H1 (cell line): ENCODE measurements around the gene MAGI2. TPM values are rescaled to one million over a fixed set of nuclear protein-coding genes. Genes with fewer than 3 reads are reported as not detected.

Experiments
- CTCF ChIA-PET: fragments of 300-600 bp; sonication (Branson Sonifier 250); formaldehyde crosslinking; loops from one replicate; lab custom pipeline; 2021; ENCODE audit not compliant: partially characterized antibody; lab: Charles Lee
- POLR2A ChIA-PET: fragments of 300-600 bp; sonication (Branson Sonifier 250); formaldehyde crosslinking; loops from one replicate; lab custom pipeline; 2021; ENCODE audit warnings: inconsistent platforms; ENCODE audit not compliant: partially characterized antibody; lab: Charles Lee
- DNase-seq, 2 experiments: peaks; one replicate each; pipeline versions ENCODE4 v3.0.0 to v3.0.0-alpha.2; 2010 to 2022; ENCODE audit warnings: low spot score in 2 of 2, low read depth in 1 of 2, mixed read lengths in 1 of 2
- FAIRE-seq: peaks from 2 replicates; lab custom pipeline; 2011; peaks lifted over from hg19 to GRCh38; lab: Jason Lieb, UNC
- H2AFZ ChIP-seq: 2 replicates; pipeline ENCODE4 v1.8.1; 2012; ENCODE audit warnings: low read length, inconsistent platforms
- H2AK5ac ChIP-seq: 2 replicates; pipeline ENCODE4 v1.6.1; 2013; ENCODE audit warnings: low read depth, low read length
- H2BK120ac ChIP-seq: replicated peaks from 2 replicates; pipeline ENCODE3; 2013; ENCODE audit warnings: low read depth, low read length, inconsistent platforms
- H2BK12ac ChIP-seq: 2 replicates; pipeline ENCODE4 v1.6.1; 2013; ENCODE audit warnings: low read depth, low read length
- H2BK15ac ChIP-seq: 2 replicates; pipeline ENCODE4 v1.6.1; 2013; ENCODE audit warnings: low read length
- H2BK20ac ChIP-seq: 2 replicates; pipeline ENCODE4 v1.6.1; 2013; ENCODE audit warnings: low read length
- H2BK5ac ChIP-seq: 2 replicates; pipeline ENCODE4 v1.6.1; 2013; ENCODE audit warnings: low read depth, low read length
- H3K14ac ChIP-seq: 2 replicates; pipeline ENCODE4 v1.6.1; 2013; ENCODE audit warnings: inconsistent platforms; ENCODE audit not compliant: insufficient read length
- H3K18ac ChIP-seq: 2 replicates; pipeline ENCODE4 v1.6.1; 2013; ENCODE audit warnings: low read length; ENCODE audit errors: extremely low read depth
- H3K23ac ChIP-seq: 2 replicates; pipeline ENCODE4 v1.6.1; 2013; ENCODE audit warnings: inconsistent platforms; ENCODE audit not compliant: insufficient read length
- H3K23me2 ChIP-seq: 2 replicates; pipeline ENCODE4 v1.6.1; 2013; ENCODE audit warnings: low read depth, low read length
- H3K27ac ChIP-seq: 2 replicates; pipeline ENCODE4 v1.6.1; 2011; ENCODE audit warnings: low read depth, low read length, inconsistent platforms
- H3K27me3 ChIP-seq, 4 experiments: replicated peaks in 1 of 4; 1 replicate in 1 of 4; 2 replicates in 3 of 4; pipeline versions ENCODE4 v1.6.1 to v1.8.1; 2011 to 2013; ENCODE audit warnings: low read length in 3 of 4, mild to moderate bottlenecking in 3 of 4, inconsistent platforms in 2 of 4, mixed read lengths in 2 of 4, moderate library complexity in 1 of 4; ENCODE audit not compliant: control insufficient read depth in 3 of 4, insufficient read depth in 3 of 4; ENCODE audit errors: extremely low read depth in 1 of 4
- H3K36me3 ChIP-seq, 4 experiments: 2 replicates each; pipeline versions ENCODE4 v1.6.1 to v1.8.1; 2011 to 2013; ENCODE audit warnings: mild to moderate bottlenecking in 4 of 4, low read length in 3 of 4, moderate library complexity in 2 of 4, control low read depth in 1 of 4, inconsistent platforms in 1 of 4; ENCODE audit not compliant: insufficient read depth in 4 of 4, control insufficient read depth in 2 of 4
- H3K4ac ChIP-seq: replicated peaks from 2 replicates; pipeline ENCODE3; 2013; ENCODE audit warnings: low read length, low read depth, mixed read lengths, inconsistent platforms; ENCODE audit not compliant: insufficient read length
- H3K4me1 ChIP-seq, 4 experiments: replicated peaks in 1 of 4; 1 replicate in 1 of 4; 2 replicates in 3 of 4; pipeline versions ENCODE4 v1.6.1 to v1.8.1; 2011 to 2013; ENCODE audit warnings: low read length in 3 of 4, inconsistent platforms in 2 of 4, mixed read lengths in 1 of 4; ENCODE audit not compliant: insufficient read depth in 4 of 4, control insufficient read depth in 3 of 4
- H3K4me2 ChIP-seq, 2 experiments: 2 replicates each; pipeline versions ENCODE4 v1.6.1 to v1.8.1; 2011 to 2013; ENCODE audit warnings: low read depth in 2 of 2, low read length in 2 of 2, control low read depth in 1 of 2, inconsistent platforms in 1 of 2, mild to moderate bottlenecking in 1 of 2; ENCODE audit not compliant: insufficient read depth in 1 of 2
- H3K4me3 ChIP-seq, 4 experiments: fragments of 200-600, 300-600 bp in 1 of 4; sonication (generic), shearing (Covaris generic), sonication (Bioruptor Twin) in 1 of 4; 2 replicates each; pipeline versions ENCODE4 v1.5.1 to v1.8.1; 2011 to 2016; ENCODE audit warnings: low read length in 4 of 4, low read depth in 3 of 4, control low read depth in 2 of 4, inconsistent platforms in 2 of 4, mild to moderate bottlenecking in 2 of 4, mixed read lengths in 1 of 4, moderate library complexity in 1 of 4; ENCODE audit not compliant: insufficient read depth in 2 of 4; ENCODE audit errors: extremely low read depth in 1 of 4
- H3K56ac ChIP-seq: replicated peaks from 2 replicates; pipeline ENCODE3; 2013; ENCODE audit warnings: low read depth, mild to moderate bottlenecking, mixed read lengths, low read length, inconsistent platforms; ENCODE audit not compliant: insufficient read length
- H3K79me1 ChIP-seq: 2 replicates; pipeline ENCODE4 v1.6.1; 2013; ENCODE audit warnings: low read depth, low read length, control low read depth
- H3K79me2 ChIP-seq, 2 experiments: 2 replicates each; pipeline versions ENCODE4 v1.6.1 to v1.8.1; 2012 to 2013; ENCODE audit warnings: low read length in 2 of 2, mild to moderate bottlenecking in 2 of 2, inconsistent platforms in 1 of 2; ENCODE audit not compliant: insufficient read depth in 2 of 2, control insufficient read depth in 1 of 2
- H3K9ac ChIP-seq, 4 experiments: replicated peaks in 1 of 4; 1 replicate in 1 of 4; 2 replicates in 3 of 4; pipeline versions ENCODE4 v1.6.1 to v1.8.1; 2011 to 2013; ENCODE audit warnings: low read depth in 3 of 4, low read length in 3 of 4, control low read depth in 2 of 4, mild to moderate bottlenecking in 2 of 4, moderate library complexity in 2 of 4, inconsistent platforms in 1 of 4; ENCODE audit errors: extremely low read depth in 1 of 4
- H3K9me3 ChIP-seq, 2 experiments: 2 replicates each; pipeline versions ENCODE4 v1.6.1 to v1.8.1; 2012 to 2013; ENCODE audit warnings: mild to moderate bottlenecking in 2 of 2, moderate library complexity in 2 of 2, control low read depth in 1 of 2, inconsistent platforms in 1 of 2, low read depth in 1 of 2, low read length in 1 of 2, mixed read lengths in 1 of 2; ENCODE audit not compliant: insufficient read depth in 2 of 2
- H4K20me1 ChIP-seq, 2 experiments: replicated peaks in 1 of 2; 2 replicates each; pipeline versions ENCODE3 to v1.8.1; 2011 to 2013; ENCODE audit warnings: inconsistent platforms in 2 of 2, low read length in 2 of 2, mild to moderate bottlenecking in 1 of 2; ENCODE audit not compliant: insufficient read depth in 2 of 2, control insufficient read depth in 1 of 2
- H4K5ac ChIP-seq: 2 replicates; pipeline ENCODE4 v1.6.1; 2013; ENCODE audit warnings: low read length, low read depth, mixed read lengths, inconsistent platforms; ENCODE audit not compliant: insufficient read length
- H4K8ac ChIP-seq: 2 replicates; pipeline ENCODE4 v1.8.0; 2013; ENCODE audit warnings: mild to moderate bottlenecking, moderate library complexity, low read length, inconsistent platforms; ENCODE audit not compliant: insufficient read depth; ENCODE audit errors: extremely low read depth
- H4K91ac ChIP-seq: replicated peaks from 2 replicates; pipeline ENCODE3; 2013; ENCODE audit warnings: low read length, mixed read lengths, inconsistent platforms; ENCODE audit not compliant: insufficient read length
- MAFK ChIP-seq: IDR thresholded peaks from 2 replicates; pipeline ENCODE4 v1.6.1; 2012; ENCODE audit warnings: low read depth, mild to moderate bottlenecking, improper control_type of control experiment, low read length
- WGBS, 2 experiments: shearing (Covaris generic) in 1 of 2; methylation state at CpG; one replicate each; pipeline versions ENCODE4 v1.1.6 to v1.1.7; 2013 to 2015; ENCODE audit warnings: low lambda C conversion rate in 2 of 2, mixed read lengths in 2 of 2, inconsistent platforms in 1 of 2, low coverage in 1 of 2, missing lambda C conversion rate in 1 of 2; ENCODE audit not compliant: insufficient replicate concordance in 2 of 2, insufficient coverage in 1 of 2, insufficient read length in 1 of 2; ENCODE audit errors: extremely low coverage in 1 of 2, missing lambda C conversion rate in 1 of 2; 5-methylcytosine and 5-hydroxymethylcytosine counted together
- polyA plus RNA-seq, 7 experiments: library from polyadenylated mRNA; depleted of rRNA in 3 of 7; stranded (reverse) in 5 of 7; unstranded in 2 of 7; fragments of >200 nt in 5 of 7; fragments of 200-250 nt in 2 of 7; gene quantifications; 1 replicate in 5 of 7; 2 replicates in 1 of 7; 4 replicates in 1 of 7; pipeline versions ENCODE4 v1.2.1 to v1.2.3, GENCODE V29; 2011 to 2013; ENCODE audit warnings: missing spikeins in 2 of 7, mixed read lengths in 2 of 7
- total RNA-seq: library from RNA; stranded (reverse); fragmentation: NEBNext Ultra II Directional; extraction: Animal tissue kit (Norgen Biotek cat#: 25700); gene quantifications from 2 replicates; pipeline ENCODE4 v1.2.1, GENCODE V29; 2021

MAGI2 gene
- total and polyA plus RNA-seq, 2 of the 8 experiments (the other 6 are each of a cell fraction or from before 2014, with no cell fraction given) = 6.0 to 27.3 TPM

DNA sequence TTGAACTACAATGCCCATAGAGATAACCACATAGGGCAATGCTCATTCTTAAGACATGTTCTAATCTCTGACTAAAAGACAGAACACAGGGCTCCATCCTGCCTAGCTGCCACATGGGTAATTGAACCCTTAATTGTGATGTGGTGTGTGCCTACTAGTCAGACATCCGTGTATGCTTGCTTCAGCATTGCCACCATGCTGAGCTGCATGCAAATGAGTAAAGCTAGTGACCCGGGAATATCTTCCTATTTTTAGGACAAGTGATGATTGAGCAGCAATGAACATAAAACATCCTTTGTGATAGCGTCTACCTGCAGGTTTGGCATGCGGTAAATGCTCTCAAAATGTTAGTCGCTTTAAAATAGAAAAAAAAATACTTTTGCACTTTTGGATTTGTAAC is 115.8 kb downstream of the MAGI2 start:
- no peak overlapping the region for H3K4me3 ChIP-seq
- H3K27me3 ChIP-seq = no peaks in the 10 kb centered on the region

More for the DNA sequence above, 115.8 kb downstream of the MAGI2 start:
- CTCF ChIA-PET = interaction anchor here (0.8 kb wide), 1 partner anchor 88 kb away, joined by 3 read pairs; no protein-coding TSS in a partner anchor
- H2AFZ ChIP-seq = no peak overlapping the region
- no peak overlapping the region for H3K18ac ChIP-seq
- no peaks in the 10 kb centered on the region for H3K23me2 ChIP-seq
- no peak overlapping the region for H2BK12ac ChIP-seq
- no peak overlapping the region for H4K5ac ChIP-seq
- H4K91ac ChIP-seq = no peak overlapping the region
- no peak overlapping the region for H3K14ac ChIP-seq
- no peak overlapping the region for H2BK5ac ChIP-seq
- POLR2A ChIA-PET = no interaction called here
- no peak overlapping the region for H4K8ac ChIP-seq
- no peaks in the 10 kb centered on the region for H4K20me1 ChIP-seq
- no peak overlapping the region for H3K9ac ChIP-seq
- no peak overlapping the region for H2BK20ac ChIP-seq
- WGBS, 2 experiments = 82% methylated on average over 5 of the region's 5 CpGs; no CpG with 5 or more reads in 1 of the 2 experiments
- H3K79me1 ChIP-seq = no peaks in the 10 kb centered on the region
- H3K4ac ChIP-seq = no peak overlapping the region
- H3K23ac ChIP-seq = no peak overlapping the region
- peaks cover 0 to 2% (median 0%) of the 10 kb centered on the region in 4 experiments; a peak in 1 of 7 replicates for H3K4me1 ChIP-seq
- no peaks in the 10 kb centered on the region for H3K9me3 ChIP-seq
- no peak for DNase-seq
- TF ChIP-seq MAFK = no peak
- no peak overlapping the region for H3K4me2 ChIP-seq
- no peak for FAIRE-seq
- no peaks in the 10 kb centered on the region for H3K79me2 ChIP-seq
- H2BK120ac ChIP-seq = no peak overlapping the region
- no peaks in the 10 kb centered on the region for H3K36me3 ChIP-seq
- H3K27ac ChIP-seq = no peak overlapping the region
- no peak overlapping the region for H3K56ac ChIP-seq
- H2AK5ac ChIP-seq = no peak overlapping the region
- H2BK15ac ChIP-seq = no peak overlapping the region
